Vagina (tissue), 2 donors: ENCODE results near the gene NR4A1. TPM values are rescaled to one million over a fixed set of nuclear protein-coding genes. Genes with fewer than 3 reads are reported as not detected.

Experiments used
- DNase-seq, 2 donors: peaks; one replicate each; pipeline ENCODE4 v3.0.0-alpha.2; 2017; ENCODE audit errors: extremely low spot score in 2 of 2
- H3K27ac ChIP-seq: fragments of 200-600 bp; sonication (generic); one replicate; pipeline ENCODE4 v1.5.1; 2019
- H3K27me3 ChIP-seq: fragments of 200-600 bp; sonication (generic); one replicate; pipeline ENCODE4 v1.5.1; 2019
- H3K36me3 ChIP-seq, 2 donors: fragments of 200-600 bp; sonication (generic); one replicate each; pipeline ENCODE4 v1.5.1; 2017 to 2019
- H3K4me1 ChIP-seq: fragments of 200-600 bp; sonication (generic); one replicate; pipeline ENCODE4 v1.5.1; 2019
- H3K4me3 ChIP-seq, 2 donors: fragments of 200-600 bp; sonication (generic); 1 replicate in 1 of 2; 2 replicates in 1 of 2; pipeline ENCODE4 v1.5.1; 2016 to 2019
- H3K9me3 ChIP-seq: fragments of 200-600 bp; sonication (generic); one replicate; pipeline ENCODE4 v1.5.1; 2019
- CTCF ChIP-seq, 3 experiments: fragments of 450-650 bp in 2 of 3; fragments of 200-600 bp in 1 of 3; sonication (generic) in 1 of 3; IDR thresholded peaks; one replicate each; pipeline ENCODE4 v1.5.1; 2017 to 2019; ENCODE audit warnings: antibody characterized with exemption in 3 of 3, mild to moderate bottlenecking in 2 of 3, moderate library complexity in 2 of 3
- POLR2A ChIP-seq, 2 donors: fragments of 450-650 bp; IDR thresholded peaks; one replicate each; pipeline ENCODE4 v1.6.1; 2017; ENCODE audit warnings: antibody characterized with exemption in 2 of 2, mild to moderate bottlenecking in 2 of 2, moderate library complexity in 2 of 2
- POLR2AphosphoS5 ChIP-seq, 2 donors: sonication (generic); formaldehyde crosslinking; IDR thresholded peaks; one replicate each; pipeline ENCODE4 v1.9.0; 2017; ENCODE audit warnings: antibody characterized with exemption in 2 of 2, mild to moderate bottlenecking in 2 of 2, low read depth in 1 of 2; ENCODE audit not compliant: insufficient read depth in 1 of 2
- intact Hi-C: fragments of 100-400 bp; cut with DNase I; formaldehyde crosslinking; loops from one replicate; pipeline ENCODE4 v1.15.1; 2023
- total RNA-seq: library from RNA; depleted of rRNA; stranded (reverse); fragments of >200 nt; gene quantifications from one replicate; pipeline ENCODE4 v1.2.3, GENCODE V29; 2016

NR4A1 gene
- total RNA-seq, 1 donor from 2014 or later = 465 TPM

GRCh38 chr12:52086944-52087835 lies 35.9 kb downstream of the NR4A1 start:
- no peak overlapping the region for H3K4me3 ChIP-seq
- no peaks in the 10 kb centered on the region for H3K9me3 ChIP-seq
- intact Hi-C loops = no loop called here
- no peaks in the 10 kb centered on the region for H3K36me3 ChIP-seq
- H3K27me3 ChIP-seq = no peaks in the 10 kb centered on the region
- H3K27ac ChIP-seq = no peak overlapping the region
- TF ChIP-seq CTCF (IDR thresholded peaks at IDR 0.05) (no peak), POLR2A (IDR thresholded peaks at IDR 0.05) (no peak), POLR2AphosphoS5 (IDR thresholded peaks at IDR 0.05; ENCODE audit: insufficient read depth in 1 of 2, low read depth in 1 of 2) (no peak)
- DNase-seq = no peak
- H3K4me1 ChIP-seq = peaks cover 13% of the 10 kb centered on the region

GRCh38 chr12:52087961-52088820 lies 36.9 kb downstream of the NR4A1 start:
- Histone ChIP-seq H3K27me3 (no peaks in the 10 kb centered on the region), H3K36me3 (no peaks in the 10 kb centered on the region), H3K4me1 (peaks cover 3% of the 10 kb centered on the region), H3K9me3 (no peaks in the 10 kb centered on the region), H3K27ac (no peak overlapping the region), H3K4me3 (no peak overlapping the region)
- TF ChIP-seq POLR2A (IDR thresholded peaks at IDR 0.05) (no peak), POLR2AphosphoS5 (IDR thresholded peaks at IDR 0.05; ENCODE audit: insufficient read depth in 1 of 2, low read depth in 1 of 2) (no peak), CTCF (IDR thresholded peaks at IDR 0.05) (no peak)
- intact Hi-C loops = no loop called here
- DNase-seq = peak in 1 of 2 donors; percentile 77

- Histone ChIP-seq H3K9me3 (no peaks in the 10 kb centered on the region), H3K27me3 (no peaks in the 10 kb centered on the region), H3K4me1 (no peaks in the 10 kb centered on the region), H3K36me3 (no peaks in the 10 kb centered on the region), H3K4me3 (no peak overlapping the region), H3K27ac (no peak overlapping the region)
- no peak for TF ChIP-seq CTCF (IDR thresholded peaks at IDR 0.05)
- no peak for TF ChIP-seq POLR2AphosphoS5 (IDR thresholded peaks at IDR 0.05; ENCODE audit: insufficient read depth in 1 of 2, low read depth in 1 of 2)
- TF ChIP-seq POLR2A (IDR thresholded peaks at IDR 0.05) = no peak
- DNase-seq = peak in 1 of 2 donors; percentile 56
- intact Hi-C loops = no loop called here
These were observed 38.2 kb downstream of the NR4A1 start for GRCh38 chr12:52089491-52089890.

GRCh38 chr12:52090291-52090690 lies 39.0 kb downstream of the NR4A1 start:
- TF ChIP-seq CTCF (IDR thresholded peaks at IDR 0.05) = no peak
- no peak for TF ChIP-seq POLR2A (IDR thresholded peaks at IDR 0.05)
- Histone ChIP-seq H3K27ac (no peak overlapping the region), H3K36me3 (no peaks in the 10 kb centered on the region), H3K4me3 (no peak overlapping the region), H3K4me1 (no peaks in the 10 kb centered on the region), H3K9me3 (no peaks in the 10 kb centered on the region), H3K27me3 (no peaks in the 10 kb centered on the region)
- DNase-seq = no peak
- intact Hi-C loops = no loop called here
